H1 (cell line): ENCODE data around the gene TP53I11. TPM values are rescaled to one million over a fixed set of nuclear protein-coding genes. Genes with fewer than 3 reads are reported as not detected.

Experiments
- CTBP2 ChIP-seq: IDR thresholded peaks from 2 replicates; pipeline ENCODE4 v1.7.0; 2011; ENCODE audit warnings: borderline replicate concordance, mild to moderate bottlenecking, moderate library complexity, mixed read lengths, low read length; ENCODE audit not compliant: insufficient read depth, insufficient read length
- NANOG ChIP-seq: IDR thresholded peaks from 2 replicates; pipeline ENCODE4 v1.6.1; 2011; ENCODE audit warnings: low read length, low read depth, mild to moderate bottlenecking, inconsistent platforms; ENCODE audit not compliant: insufficient read depth, poor library complexity, severe bottlenecking
- POLR2AphosphoS5 ChIP-seq: IDR thresholded peaks from 2 replicates; pipeline ENCODE4 v1.6.1; 2011; ENCODE audit warnings: low read depth, low read length
- polyA plus RNA-seq, 7 experiments: library from polyadenylated mRNA; depleted of rRNA in 3 of 7; stranded (reverse) in 5 of 7; unstranded in 2 of 7; fragments of >200 nt in 5 of 7; fragments of 200-250 nt in 2 of 7; gene quantifications; 1 replicate in 5 of 7; 2 replicates in 1 of 7; 4 replicates in 1 of 7; pipeline versions ENCODE4 v1.2.1 to v1.2.3, GENCODE V29; 2011 to 2013; ENCODE audit warnings: missing spikeins in 2 of 7, mixed read lengths in 2 of 7
- total RNA-seq: library from RNA; stranded (reverse); fragmentation: NEBNext Ultra II Directional; extraction: Animal tissue kit (Norgen Biotek cat#: 25700); gene quantifications from 2 replicates; pipeline ENCODE4 v1.2.1, GENCODE V29; 2021

The TP53I11 gene
- total and polyA plus RNA-seq, 2 of the 8 experiments (the other 6 are each of a cell fraction or from before 2014, with no cell fraction given) = 34.0 to 46.3 TPM

DNA sequence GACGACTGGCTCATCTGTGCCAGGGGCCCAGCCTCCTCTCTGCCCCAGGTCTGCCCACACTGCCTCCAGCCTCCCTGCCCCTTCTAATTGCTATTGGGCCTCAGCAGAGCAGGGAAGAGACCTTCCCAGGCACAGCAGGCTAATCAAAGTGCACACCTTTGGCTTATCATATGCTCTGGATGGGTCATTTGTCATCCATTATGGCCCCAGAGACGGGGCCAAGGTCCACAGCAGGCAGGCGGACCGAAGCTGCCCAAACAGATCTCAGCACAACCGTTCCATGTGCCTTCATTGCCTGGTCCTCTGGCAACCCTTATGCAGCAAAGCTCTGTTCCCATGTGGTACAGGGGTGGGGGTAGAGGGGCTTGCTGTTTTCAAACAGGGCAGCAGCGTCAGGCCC lies 66.6 kb downstream of the TP53I11 start (continued):
- TF ChIP-seq NANOG = no peak
- TF ChIP-seq POLR2AphosphoS5 = no peak
- no peak for TF ChIP-seq CTBP2
